ENCODE results near the gene SYNDIG1.

The SYNDIG1 gene

DNA sequence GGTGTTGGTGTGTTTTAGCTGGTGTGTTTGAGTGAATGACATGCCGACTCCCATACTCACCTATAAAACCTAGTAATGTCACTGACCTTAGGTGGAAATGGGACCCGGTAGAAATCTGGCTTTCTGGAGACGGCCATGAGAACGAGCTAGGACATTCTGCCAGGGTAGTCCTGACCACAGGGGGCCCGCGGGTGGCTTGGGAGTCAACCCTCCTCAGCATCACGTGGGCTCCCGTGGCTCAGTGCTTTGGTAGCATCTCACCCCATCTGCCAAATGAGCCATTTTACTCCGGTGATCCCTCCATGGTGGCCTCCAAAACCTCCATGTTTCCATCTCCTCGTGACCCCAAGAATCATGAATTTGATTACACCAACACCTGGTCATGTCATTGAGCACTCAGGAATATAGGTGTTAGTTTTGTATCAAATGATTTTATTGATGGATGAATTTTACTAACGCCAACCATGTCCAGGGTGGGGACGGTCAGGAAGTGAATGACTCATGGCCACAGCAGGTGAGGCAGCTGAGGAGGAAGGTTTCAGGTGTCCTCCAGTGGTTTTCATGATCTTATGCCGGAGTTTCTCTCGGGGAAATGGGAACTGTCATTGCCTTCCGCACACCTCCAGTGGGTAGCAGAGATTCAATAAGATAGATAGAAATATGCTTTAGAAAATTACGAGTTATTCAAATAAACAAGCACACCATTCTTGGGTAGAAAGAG lies 195.0 kb downstream of the SYNDIG1 start:
- no peak for DNase-seq

DNA sequence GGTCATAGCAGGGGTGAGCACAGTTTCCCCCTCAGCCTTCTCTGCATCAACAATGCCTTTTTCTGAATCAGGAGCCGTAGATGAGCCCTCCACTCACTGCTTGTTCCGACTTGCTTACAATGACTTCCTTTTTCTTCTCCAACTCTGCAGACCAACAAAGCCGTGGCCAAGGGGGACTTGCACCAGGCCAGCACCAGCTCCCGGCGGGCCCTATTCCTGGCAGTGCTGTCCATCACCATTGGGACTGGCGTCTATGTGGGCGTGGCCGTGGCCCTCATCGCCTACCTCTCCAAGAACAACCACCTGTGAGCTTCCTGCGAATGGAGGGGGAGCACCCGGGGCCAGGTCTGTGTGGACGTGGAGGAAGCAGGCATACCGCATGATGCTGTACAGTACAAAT lies 195.8 kb downstream of the SYNDIG1 start:
- no peak for DNase-seq

DNA sequence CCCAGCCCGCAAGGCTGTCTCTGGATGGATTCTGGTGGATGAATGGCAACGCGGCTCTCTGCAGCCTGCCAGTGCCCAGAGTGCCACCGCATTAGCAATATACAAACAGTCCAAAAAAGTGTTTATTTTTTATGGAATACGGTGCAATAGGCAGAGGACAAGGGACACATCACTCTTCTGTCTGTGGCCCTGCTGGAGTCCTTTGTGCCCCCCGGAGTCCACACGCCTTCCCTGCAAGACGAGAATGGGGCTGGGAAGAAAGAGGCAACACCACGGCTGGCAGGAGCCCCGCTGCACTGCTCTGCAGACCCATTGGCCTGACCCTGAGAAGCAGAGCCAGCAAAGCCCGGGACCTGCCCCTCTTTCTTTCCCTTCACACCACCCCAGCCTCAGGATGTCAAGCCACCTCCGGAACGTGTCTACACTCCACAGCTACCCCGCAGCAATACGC lies 196.3 kb downstream of the SYNDIG1 start:
- DNase-seq = no peak

DNA sequence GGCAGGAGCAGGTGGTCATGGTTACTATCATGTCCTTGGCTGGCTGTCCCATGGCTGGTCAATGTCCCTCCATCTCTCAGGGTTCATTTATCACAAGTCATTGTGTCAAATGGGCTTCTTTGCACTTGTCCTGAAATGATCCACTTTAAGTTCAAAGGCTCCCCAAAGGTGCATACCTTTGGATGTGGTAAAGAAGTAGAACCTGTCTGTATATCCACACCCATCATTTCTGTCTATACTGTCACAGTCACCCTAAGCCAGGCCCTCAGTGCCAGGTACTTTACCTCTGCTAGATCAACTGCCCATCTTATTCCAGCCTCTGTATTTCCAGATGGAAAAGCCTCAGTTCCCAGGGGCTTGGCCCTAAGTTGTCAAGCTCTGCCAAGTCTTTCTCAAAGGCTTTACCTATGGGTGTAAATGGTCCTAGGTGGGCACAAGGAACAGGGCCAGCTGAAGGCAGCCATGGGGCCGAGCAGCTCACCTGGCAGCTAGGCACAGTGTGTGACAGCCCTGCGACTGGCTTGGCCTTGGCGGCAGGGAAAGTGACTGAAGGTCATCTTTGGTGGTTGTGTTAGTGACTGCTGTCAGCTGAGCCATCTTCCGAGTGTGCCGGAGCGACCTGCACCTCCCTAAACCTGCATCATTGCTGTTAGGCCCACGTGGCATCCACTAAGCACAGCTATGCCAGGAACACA lies 198.4 kb downstream of the SYNDIG1 start:
- no peak for DNase-seq

DNA sequence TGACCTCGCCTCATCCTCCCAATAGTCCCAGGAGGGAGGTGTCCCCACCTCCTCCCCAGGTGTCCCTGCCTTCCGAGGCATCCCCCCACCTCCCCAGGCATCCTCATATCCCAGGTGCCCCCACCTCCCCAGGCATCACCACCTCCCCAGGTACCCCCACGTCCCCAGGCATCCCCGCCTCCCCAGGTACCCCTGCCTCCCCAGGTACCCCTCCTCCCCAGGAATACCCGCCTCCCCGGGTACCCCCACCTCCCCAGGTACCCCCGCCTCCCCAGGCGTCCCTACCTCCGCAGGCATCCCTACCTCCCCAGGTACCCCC lies 198.9 kb downstream of the SYNDIG1 start:
- DNase-seq = no peak

DNA sequence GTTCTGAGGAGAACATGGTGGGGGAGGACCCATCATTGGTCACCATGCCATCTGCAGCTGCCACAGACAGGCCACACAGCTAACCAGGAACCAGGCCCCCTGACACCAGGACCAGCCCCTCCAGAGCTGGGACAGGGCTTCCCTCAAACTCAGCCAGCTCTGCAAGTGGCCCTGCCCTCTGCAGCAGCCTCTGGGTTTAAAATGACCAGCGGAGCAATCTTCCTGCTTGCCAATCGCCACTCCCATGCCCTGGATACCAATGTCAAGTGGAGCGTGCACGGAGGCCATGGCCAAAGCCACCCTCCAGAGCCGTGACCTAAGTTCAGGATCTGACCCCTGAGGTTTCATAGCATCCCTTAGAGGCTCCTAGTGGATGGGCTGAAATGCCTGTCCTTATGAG lies 199.4 kb downstream of the SYNDIG1 start:
- DNase-seq = no peak

DNA sequence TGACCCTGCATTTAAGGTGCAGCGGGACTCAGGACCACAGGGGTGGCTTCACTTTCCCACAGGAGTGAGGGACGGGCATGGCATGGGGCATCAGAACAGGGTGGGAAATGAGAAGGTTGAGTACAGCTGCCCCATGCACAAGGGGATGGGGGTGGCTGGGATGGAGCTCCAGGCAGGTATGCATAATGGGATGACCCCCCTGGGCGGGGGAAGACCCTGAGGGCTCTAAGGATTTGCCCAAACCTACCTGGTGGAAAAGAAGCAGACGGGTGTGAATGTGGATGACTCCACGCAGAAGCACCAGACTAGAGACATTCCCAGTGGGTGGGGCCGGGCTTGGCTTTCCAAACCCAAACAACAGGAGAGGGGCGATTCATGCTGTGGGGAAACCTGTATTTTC lies 200.3 kb downstream of the SYNDIG1 start:
- no peak for DNase-seq

DNA sequence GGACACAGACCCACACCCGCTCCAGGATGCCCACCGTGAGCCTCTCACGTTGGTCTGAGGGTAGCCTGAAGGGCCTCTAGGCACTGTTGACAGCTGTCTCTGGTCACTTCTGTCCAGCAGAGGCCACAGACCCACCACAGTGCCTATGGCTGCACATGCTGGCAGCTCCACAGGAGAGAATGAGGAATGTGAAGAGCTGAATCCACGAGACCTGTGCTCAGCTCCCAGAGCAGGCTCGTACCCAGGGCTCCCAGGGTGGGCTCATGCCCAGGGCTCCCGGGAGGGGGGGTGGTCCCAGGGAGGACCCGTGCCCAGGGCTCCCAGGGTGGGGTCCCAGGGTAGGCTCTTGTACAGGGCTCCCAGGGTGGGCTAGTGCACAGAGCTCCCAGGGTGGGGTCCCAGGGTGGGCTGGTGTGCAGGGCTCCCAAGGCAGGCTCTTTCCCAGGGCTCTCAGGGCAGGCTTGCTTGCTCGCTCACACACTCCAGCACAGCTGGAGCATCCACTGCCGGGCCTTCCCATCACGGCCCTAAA lies 201.0 kb downstream of the SYNDIG1 start:
- DNase-seq = no peak

DNA sequence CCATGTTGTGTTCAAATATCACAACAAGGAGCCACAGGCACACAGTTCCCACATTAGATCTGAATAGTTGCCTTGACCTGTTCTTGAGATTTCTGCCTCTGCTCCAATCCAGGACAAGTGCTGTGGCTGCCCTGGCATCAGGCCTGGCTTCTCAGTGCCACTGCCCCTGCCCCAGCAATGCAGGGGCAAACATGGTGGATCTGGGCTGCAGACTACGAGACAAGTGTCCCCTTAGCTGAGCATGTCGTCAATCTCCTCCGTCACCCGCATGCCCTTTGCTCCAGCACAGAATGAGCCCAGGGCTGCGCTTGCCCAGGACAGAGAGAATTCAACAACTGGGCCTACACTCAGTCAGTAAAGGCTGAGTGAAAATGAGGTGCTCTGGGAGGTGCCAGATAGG lies 201.6 kb downstream of the SYNDIG1 start:
- no peak for DNase-seq

DNA sequence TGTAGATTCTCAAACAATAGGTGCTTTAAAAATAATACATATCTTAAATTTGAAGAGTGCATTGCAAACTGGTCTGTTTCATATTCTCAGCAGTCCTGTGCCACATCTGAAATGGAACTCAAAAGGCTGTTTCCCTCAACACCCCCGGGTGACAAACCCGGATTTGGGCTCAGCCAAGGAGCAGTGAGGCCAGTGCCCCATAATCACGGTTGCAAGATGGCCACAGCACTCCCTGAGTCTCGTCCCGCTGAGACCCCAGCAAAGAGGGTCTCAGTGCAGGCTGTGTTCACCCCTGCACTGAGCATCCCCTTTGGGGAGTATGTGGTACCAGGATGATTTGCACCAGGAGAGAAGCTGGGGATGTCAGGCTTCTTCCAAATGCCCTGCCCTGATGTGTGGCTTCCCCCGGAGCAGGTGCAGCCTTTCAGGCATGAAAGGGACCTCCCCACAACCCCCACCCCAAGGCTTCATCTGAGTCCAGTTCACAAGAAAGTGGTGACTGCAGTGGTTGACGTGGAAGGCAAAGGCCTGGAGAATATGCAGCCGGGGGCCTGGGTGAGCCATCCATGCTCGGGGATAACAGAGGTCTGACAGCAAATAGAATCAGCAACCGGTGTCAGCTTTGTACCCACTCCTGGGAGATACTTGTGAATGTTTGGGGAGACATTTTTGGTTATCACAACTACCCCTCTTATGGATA lies 202.9 kb downstream of the SYNDIG1 start:
- no peak for DNase-seq

DNA sequence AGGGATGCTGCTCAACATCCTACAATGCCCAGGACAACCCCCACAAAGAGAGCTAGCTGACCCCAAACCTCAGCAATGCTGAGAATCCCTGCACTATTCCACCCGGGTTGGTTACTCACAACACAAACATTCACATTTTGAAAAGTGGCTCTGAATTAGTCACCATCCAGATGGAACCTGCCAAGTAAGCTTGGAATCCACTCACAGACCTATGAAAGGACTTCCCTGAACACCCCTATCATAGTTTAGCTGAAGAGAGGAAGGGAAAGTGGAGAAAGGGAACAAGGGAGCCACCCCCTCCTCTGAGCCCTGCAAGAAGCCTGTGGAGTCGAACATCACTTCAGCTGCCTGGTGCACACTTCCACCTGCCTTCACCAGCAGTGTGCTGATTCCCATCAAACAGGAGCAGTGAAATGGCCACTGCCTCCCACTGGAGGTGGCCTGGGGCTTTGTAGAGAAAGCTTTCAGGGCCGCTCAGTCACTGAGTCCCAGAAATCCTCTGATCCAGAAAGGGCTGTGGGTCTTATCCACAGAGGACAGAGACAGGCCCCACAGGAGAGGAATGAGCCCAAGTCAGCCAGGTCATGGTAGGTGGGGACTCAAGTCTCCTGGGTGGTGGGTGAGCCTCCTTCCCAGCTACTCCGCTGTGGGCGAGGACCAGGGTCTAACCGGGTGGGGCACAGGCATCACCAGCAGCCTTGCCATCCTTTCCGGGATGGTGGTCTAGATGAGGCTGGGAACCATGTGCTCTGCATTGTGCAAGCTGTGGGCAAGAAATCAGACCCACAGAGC lies 203.7 kb downstream of the SYNDIG1 start:
- no peak for DNase-seq

DNA sequence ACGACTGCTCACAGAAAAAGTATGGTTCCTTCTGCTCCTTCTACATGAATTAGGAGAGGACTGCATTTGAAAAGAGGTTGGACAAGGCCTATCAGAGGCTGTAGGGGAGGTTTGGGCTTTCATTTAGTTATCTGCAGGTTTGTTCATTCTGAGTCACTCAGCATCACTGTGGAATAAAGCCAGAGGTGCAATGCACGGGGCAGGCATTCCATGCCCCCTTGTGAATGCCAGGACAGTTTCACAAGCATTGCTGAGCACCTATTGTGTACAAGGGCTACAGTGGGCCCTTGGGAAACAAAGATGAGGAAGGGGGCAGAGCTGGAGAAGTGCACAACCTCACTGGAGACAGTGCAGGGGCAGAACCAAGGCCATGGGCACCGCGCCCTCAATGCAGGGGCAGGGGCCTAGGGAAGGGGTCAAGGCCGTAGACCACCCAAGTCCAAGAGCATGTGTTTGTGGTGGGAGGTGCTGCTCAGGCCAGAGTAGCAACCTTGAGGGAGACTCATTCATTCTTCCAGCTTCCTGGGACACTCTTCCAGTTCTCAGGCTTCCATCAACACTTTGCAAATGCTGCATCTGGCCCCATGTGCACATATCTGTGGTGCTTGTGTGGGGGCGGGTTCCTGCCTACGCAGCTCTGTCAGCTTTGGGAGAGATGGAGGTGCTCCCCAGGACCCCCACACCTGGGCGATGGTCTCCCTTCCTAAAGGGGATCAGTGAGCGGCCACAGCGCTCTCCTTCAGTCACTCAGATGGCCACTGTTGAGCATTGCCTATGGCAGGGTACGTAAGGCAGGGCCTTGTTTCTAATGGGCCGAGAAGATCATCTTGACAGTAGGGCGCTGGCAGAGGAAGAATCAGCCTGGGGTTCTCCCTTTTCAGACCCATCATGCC lies 204.5 kb downstream of the SYNDIG1 start:
- no peak for DNase-seq

DNA sequence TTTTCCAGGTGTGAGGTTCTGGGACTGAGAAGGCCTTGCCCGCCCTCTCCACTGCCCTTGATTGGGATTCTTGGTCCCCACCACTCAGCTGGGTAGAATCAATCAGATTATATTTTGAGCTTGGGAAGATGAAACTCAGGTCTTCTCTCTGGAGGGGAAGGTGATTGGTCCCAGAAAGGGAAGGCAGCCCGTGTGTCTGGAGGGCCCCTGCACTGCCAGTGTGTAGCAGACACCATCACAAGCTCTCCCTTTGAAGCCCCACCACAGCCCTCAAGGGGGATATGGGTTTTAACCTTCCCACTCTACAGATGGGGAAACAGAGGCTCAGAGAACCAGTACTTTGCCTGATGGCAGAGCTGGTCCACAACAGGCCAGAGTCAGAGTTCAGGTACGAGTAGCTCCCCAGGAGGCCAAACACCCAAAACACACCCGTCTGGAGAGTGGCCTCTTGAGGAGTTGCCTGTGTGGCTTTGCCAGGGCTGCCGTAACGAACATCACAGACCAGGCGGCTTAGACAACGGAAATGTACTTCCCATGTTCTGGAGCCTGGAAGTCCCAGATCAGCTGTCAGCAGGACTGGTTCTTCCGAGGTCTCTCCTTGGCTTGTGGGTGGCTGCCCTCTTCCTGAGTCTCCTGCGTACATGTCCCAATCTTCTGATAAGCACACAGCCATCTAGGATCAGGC lies 205.6 kb downstream of the SYNDIG1 start:
- DNase-seq = no peak

DNA sequence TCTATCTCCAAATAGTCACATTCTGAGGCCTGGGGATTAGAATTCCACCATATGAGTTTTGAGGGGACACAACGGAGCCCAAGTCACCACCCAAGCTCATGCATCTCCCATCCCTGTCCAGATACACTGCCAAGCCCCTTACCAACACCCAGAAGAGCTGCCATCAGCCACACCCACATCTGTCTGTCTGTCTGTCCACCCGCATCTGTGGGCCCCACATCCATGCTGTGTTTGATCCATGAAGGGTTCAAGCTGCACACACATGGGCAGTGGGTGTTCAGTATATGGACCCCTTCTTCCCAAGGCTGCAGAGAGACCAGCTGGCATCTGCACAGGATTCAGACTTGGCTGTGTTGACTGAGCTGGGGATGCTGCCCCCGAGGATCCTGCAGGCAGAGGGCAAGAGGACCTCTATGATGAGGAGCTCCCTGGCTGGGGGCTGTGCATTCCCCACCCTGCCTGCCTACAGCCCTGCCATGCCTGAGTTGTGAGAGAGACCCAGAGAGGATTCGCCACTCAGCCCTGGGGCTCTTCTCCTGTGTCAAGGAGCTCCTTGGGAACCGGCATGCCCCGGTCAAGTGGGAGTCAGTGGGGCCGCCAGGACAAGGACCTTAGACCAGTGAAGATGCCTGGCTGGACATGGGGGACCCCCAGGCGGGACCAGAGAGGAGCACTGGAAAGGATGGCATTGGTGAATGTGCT lies 206.4 kb downstream of the SYNDIG1 start:
- no peak for DNase-seq

DNA sequence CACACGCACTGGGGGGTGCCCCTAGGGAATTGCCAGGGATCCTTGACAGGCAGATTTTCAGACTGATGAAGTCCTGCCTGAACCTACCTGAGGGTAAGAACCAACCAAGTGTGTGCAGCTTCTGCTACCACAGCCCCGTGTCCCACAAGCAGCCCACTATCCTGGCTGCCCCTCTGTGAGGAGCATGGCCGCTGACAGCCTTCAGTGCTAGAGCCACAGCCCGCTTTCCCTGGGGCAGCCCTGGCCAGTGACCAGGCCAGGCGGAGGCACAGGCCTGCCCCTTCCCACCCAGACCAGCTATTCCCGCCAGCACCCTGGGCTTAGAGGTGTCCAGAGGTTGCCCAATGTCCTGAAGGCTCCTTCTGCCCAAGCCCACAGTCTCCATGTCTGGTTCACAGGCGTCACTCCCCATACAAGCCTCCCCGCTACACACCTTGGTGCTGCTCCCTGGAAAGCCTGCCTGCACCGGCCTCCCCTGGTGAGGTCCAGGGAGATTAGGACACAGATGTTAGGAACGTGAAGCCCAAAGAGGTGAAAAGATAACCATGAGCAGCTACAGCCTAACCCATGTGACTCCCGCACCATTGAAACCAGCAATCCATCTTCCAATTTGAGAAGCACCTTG lies 207.0 kb downstream of the SYNDIG1 start:
- no peak for DNase-seq

DNA sequence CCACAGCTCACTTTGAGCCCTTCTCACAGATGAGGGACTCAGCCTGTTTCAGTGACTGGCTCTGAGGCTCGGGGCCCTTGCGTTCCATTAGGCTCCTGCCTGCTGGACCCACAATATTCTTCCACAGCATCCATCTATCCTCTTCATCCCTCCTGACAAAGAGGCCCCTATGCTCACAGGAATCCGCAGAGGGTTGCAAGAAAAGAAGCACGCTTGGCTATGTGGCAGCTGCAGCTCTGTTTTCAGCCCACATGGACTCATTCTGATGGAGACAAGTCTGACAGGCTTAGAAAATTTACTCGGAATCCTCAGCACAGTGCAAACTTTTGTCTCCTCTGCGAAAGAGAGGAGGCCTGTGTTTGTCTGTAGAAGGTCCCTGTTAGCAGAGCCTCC lies 207.5 kb downstream of the SYNDIG1 start:
- DNase-seq = no peak

DNA sequence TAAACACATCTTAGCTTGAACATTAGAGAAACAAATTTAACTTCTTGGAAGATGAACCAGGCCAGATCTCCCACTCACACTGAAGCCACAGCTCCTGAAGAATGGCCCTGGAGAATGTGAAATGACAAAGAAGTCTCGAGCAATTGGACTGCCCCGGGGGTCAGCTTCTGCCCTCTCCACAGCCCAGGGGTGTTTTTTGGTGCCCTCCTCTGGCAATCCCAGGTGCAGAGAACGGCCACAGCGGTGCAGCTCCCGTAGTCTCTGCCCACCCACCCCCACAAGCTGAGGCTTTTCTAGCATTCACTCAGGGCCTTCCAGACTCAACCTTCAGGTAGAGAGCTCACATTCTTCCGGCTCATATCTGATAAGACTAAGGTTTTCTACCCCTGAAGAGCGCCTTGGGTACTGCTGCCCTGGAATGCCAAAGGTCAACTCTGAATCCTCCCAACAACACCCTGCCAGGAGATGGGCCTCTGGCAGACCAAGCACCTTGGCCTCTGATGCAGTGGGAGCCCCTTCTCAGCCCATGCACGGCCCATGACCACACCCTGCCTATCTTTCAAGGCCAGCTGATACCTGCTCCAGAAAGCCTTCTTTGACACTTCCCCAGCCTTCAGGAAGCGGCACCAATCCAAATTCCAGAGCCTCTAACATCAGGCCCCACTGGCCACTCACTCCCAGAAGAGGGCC lies 208.3 kb downstream of the SYNDIG1 start:
- DNase-seq = no peak

DNA sequence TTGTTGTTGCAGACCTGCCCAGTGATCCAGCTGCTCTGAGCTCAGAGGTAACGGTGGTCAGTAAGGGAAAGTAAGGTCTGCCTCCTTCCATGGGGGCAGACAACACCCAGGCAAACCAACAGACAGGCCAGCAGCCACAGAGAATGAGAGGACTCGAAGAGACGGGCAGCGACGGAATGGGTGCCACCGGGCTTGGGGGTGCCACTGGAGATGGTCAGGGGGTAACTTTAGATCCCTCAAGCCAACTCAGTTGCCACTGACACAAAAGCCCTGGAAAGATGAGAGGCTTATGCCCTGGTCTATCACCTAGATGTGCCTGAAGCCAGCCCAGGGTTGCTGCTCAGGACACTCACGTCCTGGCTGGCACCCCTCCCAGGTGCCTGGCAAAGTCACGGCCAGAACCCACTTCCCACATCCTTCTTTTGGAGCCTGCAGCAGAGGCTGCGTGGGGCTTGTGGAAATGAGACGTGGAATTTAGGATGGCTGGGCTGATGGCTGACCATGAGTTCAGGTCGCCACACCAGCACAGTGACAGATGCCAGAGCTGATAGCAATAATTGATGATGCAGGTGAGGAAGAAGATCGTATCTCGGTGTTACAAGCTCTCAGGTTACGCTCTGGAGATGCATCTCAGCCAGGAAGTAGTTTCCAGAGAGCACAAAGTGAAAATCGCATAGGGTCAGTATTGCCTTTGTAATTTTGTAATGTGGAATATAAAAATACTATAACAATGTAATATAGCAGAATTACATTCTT lies 209.1 kb downstream of the SYNDIG1 start:
- no peak for DNase-seq
